Fibroblast of the aortic adventitia (primary cell): ENCODE measurements around the gene SLC25A38. TPM values are rescaled to one million over a fixed set of nuclear protein-coding genes. Genes with fewer than 3 reads are reported as not detected.
"Not testable (repeated sequence)": the region's sequence is repeated elsewhere in the genome, so short reads cannot be mapped to it uniquely, and the experiment has no call there.

Experiments
- DNase-seq: peaks from one replicate; pipeline ENCODE4 v3.0.0-alpha.2; 2010; ENCODE audit warnings: low read depth
- H3K4me3 ChIP-seq: 2 replicates; pipeline ENCODE4 v1.5.1; 2011; ENCODE audit warnings: low read depth, mild to moderate bottlenecking, control low read depth, low read length, moderate library complexity
- total RNA-seq: library from RNA; depleted of rRNA; stranded (reverse); fragments of >200 nt; gene quantifications from 2 replicates; pipeline ENCODE4 v1.2.3, GENCODE V29; 2012; ENCODE audit warnings: low replicate concordance
- TF ChIP-seq, protein P1 (sequence below): IDR thresholded peaks from 2 replicates; pipeline ENCODE4 v1.5.1; 2011; ENCODE audit warnings: mild to moderate bottlenecking, low read length, control low read depth, inconsistent platforms; ENCODE audit not compliant: insufficient read depth

SLC25A38 gene
- total RNA-seq, 1 donor: 19.3 TPM

DNA sequence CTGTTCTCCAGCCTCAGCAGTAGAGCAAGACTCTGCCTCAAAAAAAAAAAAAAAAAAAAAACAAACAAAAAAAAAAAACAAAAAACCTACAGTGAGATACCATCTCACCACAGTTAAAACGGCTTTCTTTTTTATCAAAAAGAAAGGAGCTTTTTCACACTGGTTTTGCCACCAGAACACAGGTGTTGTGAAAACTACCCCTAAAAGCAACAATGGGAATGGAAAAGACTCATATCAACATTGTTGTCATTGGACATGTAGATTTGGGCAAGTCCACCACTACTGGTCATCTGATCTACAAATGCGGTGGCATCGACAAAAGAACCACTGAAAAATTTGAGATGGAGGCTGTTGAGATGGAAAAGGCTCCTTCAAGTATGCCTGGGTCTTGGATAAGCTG lies 24.8 kb upstream of the SLC25A38 start:
- TF ChIP-seq, protein P1, sequence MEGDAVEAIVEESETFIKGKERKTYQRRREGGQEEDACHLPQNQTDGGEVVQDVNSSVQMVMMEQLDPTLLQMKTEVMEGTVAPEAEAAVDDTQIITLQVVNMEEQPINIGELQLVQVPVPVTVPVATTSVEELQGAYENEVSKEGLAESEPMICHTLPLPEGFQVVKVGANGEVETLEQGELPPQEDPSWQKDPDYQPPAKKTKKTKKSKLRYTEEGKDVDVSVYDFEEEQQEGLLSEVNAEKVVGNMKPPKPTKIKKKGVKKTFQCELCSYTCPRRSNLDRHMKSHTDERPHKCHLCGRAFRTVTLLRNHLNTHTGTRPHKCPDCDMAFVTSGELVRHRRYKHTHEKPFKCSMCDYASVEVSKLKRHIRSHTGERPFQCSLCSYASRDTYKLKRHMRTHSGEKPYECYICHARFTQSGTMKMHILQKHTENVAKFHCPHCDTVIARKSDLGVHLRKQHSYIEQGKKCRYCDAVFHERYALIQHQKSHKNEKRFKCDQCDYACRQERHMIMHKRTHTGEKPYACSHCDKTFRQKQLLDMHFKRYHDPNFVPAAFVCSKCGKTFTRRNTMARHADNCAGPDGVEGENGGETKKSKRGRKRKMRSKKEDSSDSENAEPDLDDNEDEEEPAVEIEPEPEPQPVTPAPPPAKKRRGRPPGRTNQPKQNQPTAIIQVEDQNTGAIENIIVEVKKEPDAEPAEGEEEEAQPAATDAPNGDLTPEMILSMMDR: no peak
- H3K4me3 ChIP-seq: no peak overlapping the region
- DNase-seq: no peak

DNA sequence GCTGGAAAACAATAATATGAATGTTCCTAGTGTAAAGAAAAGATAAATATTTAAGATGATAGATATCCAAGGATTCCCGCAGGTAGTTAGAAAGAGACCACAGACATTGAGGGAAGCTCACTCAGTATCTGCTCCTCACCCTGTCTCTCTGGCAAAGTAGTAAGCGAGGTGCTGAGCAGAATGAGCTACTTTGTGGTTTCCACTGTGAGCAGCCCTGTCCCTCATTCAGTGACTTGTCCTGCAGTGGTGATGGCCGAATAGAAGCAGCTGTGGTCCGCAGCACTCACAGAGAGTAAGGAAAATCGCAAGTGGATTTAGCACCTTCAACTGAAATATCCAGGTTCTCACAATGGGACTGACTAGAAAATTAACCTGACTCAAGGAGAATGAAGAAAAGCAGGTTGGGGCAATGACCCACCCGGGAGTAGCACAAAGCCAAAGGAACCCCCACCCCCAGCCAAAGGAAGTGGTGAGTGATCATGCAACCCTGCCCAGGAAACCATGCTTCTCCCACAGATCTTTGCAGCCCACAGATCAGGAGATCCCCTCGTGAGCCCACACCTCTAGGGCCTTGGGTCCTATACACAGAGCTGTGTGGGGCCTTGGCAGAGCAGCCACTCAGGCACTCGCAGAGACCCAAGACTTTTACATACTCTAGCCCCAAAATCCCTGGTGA lies 21.8 kb upstream of the SLC25A38 start:
- no peak for DNase-seq
- TF ChIP-seq, protein P1: no peak
- no peak overlapping the region for H3K4me3 ChIP-seq

DNA sequence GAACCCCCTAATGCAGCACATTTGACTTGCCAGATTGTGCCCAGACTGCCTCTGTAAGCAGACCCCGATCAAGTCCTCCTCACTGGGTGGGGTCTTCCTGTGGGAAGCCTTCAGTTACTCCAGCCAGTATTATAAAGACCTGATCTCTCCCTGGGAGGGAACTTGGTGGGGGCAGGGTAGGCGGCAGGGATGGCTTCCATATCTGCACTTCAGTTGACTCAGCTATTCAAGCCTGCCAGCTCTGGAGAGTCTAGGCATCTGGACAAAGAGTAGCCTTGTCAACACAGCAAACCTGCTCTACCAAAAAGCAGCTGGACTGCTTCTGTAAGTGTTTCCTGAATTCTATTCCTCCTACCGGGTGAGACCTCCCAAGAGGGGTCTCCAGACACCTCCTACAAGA lies 21.0 kb upstream of the SLC25A38 start:
- TF ChIP-seq, protein P1: no peak
- H3K4me3 ChIP-seq: no peak overlapping the region
- peak; percentile 17 for DNase-seq

DNA sequence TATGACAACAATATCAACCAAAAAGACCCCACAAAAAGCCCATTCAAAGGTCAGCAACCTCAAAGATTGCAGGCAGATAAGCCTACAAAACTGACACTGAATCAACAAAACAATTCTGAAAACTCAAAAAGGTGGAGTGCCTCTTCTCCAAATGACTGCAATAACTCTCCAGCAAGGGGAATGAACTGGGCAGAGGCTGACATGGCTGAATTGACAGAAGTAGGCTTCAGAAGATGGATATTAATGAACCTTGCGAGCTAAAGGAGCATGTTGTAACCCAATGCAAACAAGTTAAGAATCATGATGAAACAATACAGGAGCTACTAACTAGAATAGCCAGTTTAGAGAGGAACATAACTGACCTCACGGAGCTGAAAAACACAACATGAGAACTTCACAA lies 20.4 kb upstream of the SLC25A38 start:
- no peak overlapping the region for H3K4me3 ChIP-seq
- TF ChIP-seq, protein P1: no peak
- no peak for DNase-seq

DNA sequence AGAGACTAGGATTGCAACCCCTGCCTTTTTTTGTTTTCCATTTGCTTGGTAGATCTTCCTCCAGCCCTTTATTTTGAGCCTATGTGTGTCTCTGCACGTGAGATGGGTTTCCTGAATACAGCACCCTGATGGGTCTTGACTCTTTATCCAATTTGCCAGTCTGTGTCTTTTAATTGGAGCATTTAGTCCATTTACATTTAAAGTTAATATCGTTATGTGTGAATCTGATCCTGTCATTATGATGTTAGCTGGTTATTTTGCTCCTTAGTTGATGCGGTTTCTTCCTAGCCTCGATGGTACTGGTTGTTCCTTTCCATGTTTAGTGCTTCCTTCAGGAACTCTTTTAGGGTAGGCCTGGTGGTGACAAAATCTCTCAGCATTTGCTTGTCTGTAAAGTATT lies 12.7 kb upstream of the SLC25A38 start:
- H3K4me3 ChIP-seq, DNase-seq: not testable (repeated sequence)

DNA sequence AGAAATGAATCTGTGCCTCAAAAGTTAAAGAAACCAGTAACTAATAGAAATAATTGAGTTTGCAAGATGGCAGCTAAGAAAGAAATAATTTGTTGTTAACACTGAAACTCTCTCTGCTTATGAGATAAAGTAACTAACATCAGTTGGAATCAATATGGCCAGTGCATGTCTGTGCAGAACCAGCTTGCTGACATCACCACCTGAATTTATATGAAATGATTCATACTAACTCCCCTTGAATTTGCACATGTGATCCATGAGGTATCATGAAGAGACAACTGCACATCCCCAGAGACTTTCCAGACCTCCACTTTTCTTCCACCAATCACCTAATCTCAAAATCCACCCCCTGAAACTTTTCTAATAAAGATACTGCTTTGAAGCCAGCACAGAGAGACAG lies 10.3 kb upstream of the SLC25A38 start:
- no peak for DNase-seq
- no peak overlapping the region for H3K4me3 ChIP-seq
- TF ChIP-seq, protein P1: no peak

DNA sequence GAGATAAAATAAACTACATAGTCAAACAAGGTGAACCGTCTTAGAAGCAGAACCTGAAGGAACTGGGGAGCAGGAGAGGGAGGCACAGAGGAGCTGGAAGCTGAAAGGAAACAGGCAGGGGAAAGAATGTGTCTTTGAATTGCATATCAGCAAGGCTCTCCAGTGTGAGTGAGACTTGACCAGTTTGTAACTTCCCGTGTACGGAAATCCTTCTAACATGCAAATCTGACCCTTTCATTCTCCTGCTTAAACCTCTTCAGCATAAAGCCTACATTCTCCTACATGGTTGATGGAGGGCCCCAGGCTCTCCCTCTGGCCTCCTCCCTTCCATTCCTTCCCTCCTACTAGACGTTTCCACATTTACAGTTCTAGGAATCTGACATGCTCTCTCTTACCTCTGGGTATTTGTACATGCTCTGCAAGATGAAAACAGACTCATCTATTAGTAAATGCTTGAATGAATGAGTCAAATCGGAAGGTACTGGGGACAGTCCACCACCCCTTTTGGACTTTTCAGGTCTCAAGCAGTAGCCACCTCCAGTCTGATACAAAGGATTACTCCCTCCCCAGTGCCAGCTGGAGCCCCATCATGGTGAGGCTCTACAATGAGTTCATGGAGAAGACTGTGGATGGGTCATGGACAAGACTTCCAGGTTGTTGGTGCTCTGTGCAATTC lies 6.1 kb upstream of the SLC25A38 start:
- H3K4me3 ChIP-seq: no peak overlapping the region
- TF ChIP-seq, protein P1: no peak
- DNase-seq: no peak
